Lung (tissue), 12 donors: ENCODE measurements around the gene MYL10. TPM values are rescaled to one million over a fixed set of nuclear protein-coding genes. Genes with fewer than 3 reads are reported as not detected.
A peak's percentile ranks its signal among the peaks of the same experiment; 100 is the strongest.

Experiments
- ATAC-seq: fragments of 200-7000 bp; cut with Tn5 transposase; one replicate; pipeline ENCODE4 v1.9.1; 2020; ENCODE audit warnings: moderate number of reproducible peaks; ENCODE audit not compliant: insufficient read depth, low FRiP score
- DNase-seq, 3 donors: peaks; one replicate each; pipeline ENCODE4 v3.0.0-alpha.2; 2013 to 2017
- H3K27ac ChIP-seq, 2 donors: one replicate each; pipeline ENCODE4 v1.5.1; 2013; ENCODE audit warnings: mild to moderate bottlenecking in 2 of 2, moderate library complexity in 2 of 2, control low read depth in 1 of 2, inconsistent platforms in 1 of 2, low read depth in 1 of 2, low read length in 1 of 2
- H3K27me3 ChIP-seq, 3 donors: one replicate each; pipeline ENCODE4 v1.5.1; 2013; ENCODE audit warnings: low read length in 2 of 3; ENCODE audit not compliant: control insufficient read depth in 3 of 3, insufficient read depth in 3 of 3
- H3K36me3 ChIP-seq, 4 donors: one replicate each; pipeline ENCODE4 v1.5.1; 2013; ENCODE audit warnings: low read length in 4 of 4, mild to moderate bottlenecking in 1 of 4, moderate library complexity in 1 of 4; ENCODE audit not compliant: control insufficient read depth in 4 of 4, insufficient read depth in 4 of 4
- H3K4me1 ChIP-seq, 5 donors: one replicate each; pipeline ENCODE4 v1.5.1; 2013; ENCODE audit warnings: low read length in 5 of 5, mild to moderate bottlenecking in 2 of 5, moderate library complexity in 1 of 5; ENCODE audit not compliant: control insufficient read depth in 5 of 5, insufficient read depth in 5 of 5
- H3K4me3 ChIP-seq: one replicate; pipeline ENCODE4 v1.5.1; 2013; ENCODE audit warnings: mild to moderate bottlenecking, control low read depth, moderate library complexity
- H3K9ac ChIP-seq, 2 donors: one replicate each; pipeline ENCODE4 v1.5.1; 2013; ENCODE audit warnings: low read length in 2 of 2, control low read depth in 1 of 2; ENCODE audit not compliant: insufficient read depth in 1 of 2
- H3K9me3 ChIP-seq, 4 donors: one replicate each; pipeline ENCODE4 v1.5.1; 2013; ENCODE audit warnings: low read length in 3 of 4, mild to moderate bottlenecking in 1 of 4, moderate library complexity in 1 of 4; ENCODE audit not compliant: control insufficient read depth in 4 of 4, insufficient read depth in 3 of 4
- WGBS, 2 donors: extraction: QIAGEN DNeasy Blood & Tissue Kit; methylation state at CpG; one replicate each; pipeline ENCODE4 v1.1.7; 2013; 5-methylcytosine and 5-hydroxymethylcytosine counted together
- polyA plus RNA-seq, 2 donors: library from polyadenylated mRNA; stranded (reverse); fragments of 200-250 nt; gene quantifications; one replicate each; pipeline ENCODE4 v1.2.1, GENCODE V29; 2013
- total RNA-seq, 2 donors: library from RNA; depleted of rRNA in 1 of 2; stranded (reverse); fragments of >200 nt in 1 of 2; gene quantifications; one replicate each; pipeline ENCODE4 v1.2.1, GENCODE V29; 2014 to 2021
- TF ChIP-seq, protein P1 (sequence below): IDR thresholded peaks from 2 replicates; pipeline ENCODE4 v1.5.1; 2012; ENCODE audit warnings: mild to moderate bottlenecking; ENCODE audit errors: control extremely low read depth, extremely low read depth
- donor health status: control.
- donor health status: control.
- donor health status: Bipolar disorder and iron deficiency.
- donor health status: healthy.
- donor health status: DM: yes; HTN: yes; CAD: no.

MYL10 gene
- total and polyA plus RNA-seq, 4 donors = not detected

DNA sequence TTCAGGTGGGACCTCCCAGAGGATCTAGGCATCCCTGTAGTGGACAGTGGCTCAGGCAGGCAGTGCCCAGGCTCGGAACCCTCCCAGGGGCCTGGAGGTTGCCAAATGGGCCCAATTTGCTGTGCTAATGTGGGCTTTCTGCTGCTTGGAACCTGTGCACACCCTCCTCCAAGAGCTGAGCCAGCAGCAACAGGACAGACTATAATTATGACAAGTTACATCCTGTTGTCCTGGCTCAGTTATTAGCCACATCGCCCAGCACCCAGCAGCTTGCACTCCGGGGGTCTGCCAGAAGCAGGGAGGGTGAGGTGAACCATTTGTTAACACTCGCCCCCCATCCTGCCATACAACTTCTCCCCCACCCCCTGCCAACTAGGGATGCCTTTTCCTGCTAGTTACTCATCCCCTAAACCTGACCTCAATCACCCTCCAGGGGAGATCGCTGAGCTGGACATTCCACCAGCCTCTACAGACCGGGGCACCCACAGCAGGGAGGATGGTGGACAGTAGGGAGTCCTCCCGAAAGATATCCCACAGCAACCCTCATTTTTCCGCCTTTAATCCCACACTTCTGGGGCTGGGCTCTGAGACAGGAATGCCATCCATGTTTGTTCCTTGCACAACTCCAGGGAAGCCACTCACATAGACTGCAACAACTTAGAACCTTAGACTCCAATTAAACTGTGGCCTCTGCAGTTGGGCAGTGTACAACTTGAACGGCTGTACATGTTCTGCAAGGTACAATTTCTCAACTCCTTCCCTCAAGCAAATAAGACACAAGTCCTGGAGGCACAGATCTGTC is 7.9 kb upstream of the MYL10 start:
- DNase-seq (peak in 1 of 3 donors; percentile 21), ATAC-seq (no peak)
- Histone ChIP-seq H3K27me3 (no peaks in the 10 kb centered on the region), H3K9ac (no peak overlapping the region), H3K4me3 (no peak overlapping the region), H3K4me1 (no peaks in the 10 kb centered on the region), H3K36me3 (no peaks in the 10 kb centered on the region), H3K27ac (no peak overlapping the region), H3K9me3 (peaks cover 0 to 9% (median 0%) of the 10 kb centered on the region in 4 donors)
- WGBS, 2 donors = 69 to 77% methylated on average over 9 of the region's 9 CpGs
- TF ChIP-seq, protein P1, sequence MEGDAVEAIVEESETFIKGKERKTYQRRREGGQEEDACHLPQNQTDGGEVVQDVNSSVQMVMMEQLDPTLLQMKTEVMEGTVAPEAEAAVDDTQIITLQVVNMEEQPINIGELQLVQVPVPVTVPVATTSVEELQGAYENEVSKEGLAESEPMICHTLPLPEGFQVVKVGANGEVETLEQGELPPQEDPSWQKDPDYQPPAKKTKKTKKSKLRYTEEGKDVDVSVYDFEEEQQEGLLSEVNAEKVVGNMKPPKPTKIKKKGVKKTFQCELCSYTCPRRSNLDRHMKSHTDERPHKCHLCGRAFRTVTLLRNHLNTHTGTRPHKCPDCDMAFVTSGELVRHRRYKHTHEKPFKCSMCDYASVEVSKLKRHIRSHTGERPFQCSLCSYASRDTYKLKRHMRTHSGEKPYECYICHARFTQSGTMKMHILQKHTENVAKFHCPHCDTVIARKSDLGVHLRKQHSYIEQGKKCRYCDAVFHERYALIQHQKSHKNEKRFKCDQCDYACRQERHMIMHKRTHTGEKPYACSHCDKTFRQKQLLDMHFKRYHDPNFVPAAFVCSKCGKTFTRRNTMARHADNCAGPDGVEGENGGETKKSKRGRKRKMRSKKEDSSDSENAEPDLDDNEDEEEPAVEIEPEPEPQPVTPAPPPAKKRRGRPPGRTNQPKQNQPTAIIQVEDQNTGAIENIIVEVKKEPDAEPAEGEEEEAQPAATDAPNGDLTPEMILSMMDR = no peak

DNA sequence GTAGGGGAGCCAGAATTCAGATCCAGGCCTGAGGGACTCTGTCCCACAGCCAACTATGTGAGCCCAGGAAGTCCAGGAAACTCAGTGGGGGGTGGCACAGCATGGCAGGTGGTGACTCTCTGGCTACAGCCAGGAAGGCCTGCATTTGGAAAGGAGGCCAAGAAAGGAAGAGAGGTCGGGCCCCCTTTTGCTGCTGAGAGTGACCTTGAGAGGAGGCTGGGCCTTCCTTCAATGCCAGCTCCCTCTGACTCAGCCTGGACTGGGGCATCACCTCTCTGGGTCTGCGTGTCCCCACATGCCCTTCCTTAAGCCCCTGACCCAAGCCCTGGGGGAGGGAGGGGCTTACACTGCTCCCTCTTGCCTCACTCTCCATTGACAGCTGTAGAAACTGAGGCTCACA is 6.4 kb upstream of the MYL10 start:
- no peak overlapping the region for H3K27ac ChIP-seq
- WGBS, 2 donors = 74 to 84% methylated on average over 2 of the region's 2 CpGs
- no peak overlapping the region for H3K9ac ChIP-seq
- DNase-seq (no peak), ATAC-seq (no peak)
- no peak overlapping the region for H3K4me3 ChIP-seq
- TF ChIP-seq, protein P1 = no peak
- H3K9me3 ChIP-seq = peaks cover 0 to 6% (median 0%) of the 10 kb centered on the region in 4 donors
- H3K4me1 ChIP-seq = peaks cover 0 to 7% (median 0%) of the 10 kb centered on the region in 5 donors
- no peaks in the 10 kb centered on the region for H3K36me3 ChIP-seq
- H3K27me3 ChIP-seq = no peaks in the 10 kb centered on the region

DNA sequence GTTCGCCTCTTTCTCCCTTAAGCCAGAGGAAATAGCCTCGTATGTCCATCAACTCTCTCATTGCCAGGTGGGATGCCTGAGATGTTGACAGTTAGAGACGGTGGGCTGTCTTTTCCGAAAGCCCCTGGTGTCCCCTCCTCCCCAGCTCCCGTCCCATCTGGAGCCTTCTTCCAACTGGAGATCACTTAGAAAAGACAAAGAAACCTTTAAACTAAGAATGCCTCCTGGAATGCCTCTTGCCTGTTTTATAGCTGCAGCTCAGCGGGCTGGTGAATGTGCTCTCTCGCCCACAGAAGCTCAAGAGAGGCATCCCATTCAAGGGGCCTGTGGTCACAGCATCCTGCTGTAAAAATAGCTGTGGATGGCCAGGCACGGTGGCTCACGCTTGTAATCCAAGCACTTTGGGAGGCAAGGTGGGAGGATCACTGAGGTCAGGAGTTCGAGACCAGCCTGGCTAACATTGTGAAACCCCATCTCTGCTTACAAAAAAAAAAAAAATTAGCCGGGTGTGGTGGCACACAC is 5.2 kb upstream of the MYL10 start:
- Histone ChIP-seq H3K27me3 (no peaks in the 10 kb centered on the region), H3K9me3 (peaks cover 0 to 6% (median 0%) of the 10 kb centered on the region in 4 donors), H3K4me3 (no peak overlapping the region), H3K36me3 (no peaks in the 10 kb centered on the region), H3K27ac (no peak overlapping the region), H3K4me1 (peaks cover 0 to 7% (median 0%) of the 10 kb centered on the region in 5 donors), H3K9ac (no peak overlapping the region)
- TF ChIP-seq, protein P1 = no peak
- WGBS, 2 donors = 86 to 90% methylated on average over 11 of the region's 11 CpGs
- DNase-seq (no peak), ATAC-seq (no peak)
